Small intestine (tissue), 7 donors: ENCODE measurements around the gene RHOT2. TPM values are rescaled to one million over a fixed set of nuclear protein-coding genes. Genes with fewer than 3 reads are reported as not detected.

Experiments
- DNase-seq, 2 donors: peaks; one replicate each; pipeline versions ENCODE4 v3.0.0 to v3.0.0-alpha.2; 2013
- FAIRE-seq: peaks from 2 replicates; lab custom pipeline; 2012; peaks lifted over from hg19 to GRCh38; lab: Jason Lieb, UNC
- H3K27ac ChIP-seq, 3 donors: one replicate each; pipeline ENCODE4 v1.5.1; 2013; ENCODE audit warnings: low read length in 2 of 3, mild to moderate bottlenecking in 2 of 3, control low read depth in 1 of 3, inconsistent platforms in 1 of 3, low read depth in 1 of 3, moderate library complexity in 1 of 3
- H3K27me3 ChIP-seq, 3 donors: one replicate each; pipeline ENCODE4 v1.6.1; 2013; ENCODE audit warnings: low read length in 3 of 3, inconsistent platforms in 1 of 3; ENCODE audit not compliant: control insufficient read depth in 3 of 3, insufficient read depth in 3 of 3
- H3K36me3 ChIP-seq, 3 donors: one replicate each; pipeline ENCODE4 v1.6.1; 2013; ENCODE audit warnings: low read length in 3 of 3, inconsistent platforms in 1 of 3, low read depth in 1 of 3, mild to moderate bottlenecking in 1 of 3, moderate library complexity in 1 of 3; ENCODE audit not compliant: control insufficient read depth in 3 of 3, insufficient read depth in 2 of 3
- H3K4me1 ChIP-seq, 3 donors: one replicate each; pipeline ENCODE4 v1.6.1; 2013; ENCODE audit warnings: low read length in 2 of 3, inconsistent platforms in 1 of 3, low read depth in 1 of 3, mild to moderate bottlenecking in 1 of 3, moderate library complexity in 1 of 3; ENCODE audit not compliant: control insufficient read depth in 3 of 3, insufficient read depth in 2 of 3
- H3K4me3 ChIP-seq, 3 donors: one replicate each; pipeline ENCODE4 v1.5.1; 2013; ENCODE audit warnings: low read length in 3 of 3, control low read depth in 1 of 3, inconsistent platforms in 1 of 3, low read depth in 1 of 3, mild to moderate bottlenecking in 1 of 3, moderate library complexity in 1 of 3
- H3K9me3 ChIP-seq, 2 donors: one replicate each; pipeline ENCODE4 v1.6.1; 2013; ENCODE audit warnings: low read depth in 1 of 2, low read length in 1 of 2; ENCODE audit not compliant: control insufficient read depth in 2 of 2, insufficient read depth in 1 of 2
- WGBS, 3 donors: extraction: QIAGEN DNeasy Blood & Tissue Kit; methylation state at CpG; one replicate each; pipeline ENCODE4 v1.1.7; 2013; 5-methylcytosine and 5-hydroxymethylcytosine counted together
- polyA plus RNA-seq, 4 donors: library from polyadenylated mRNA; stranded (reverse) in 3 of 4; unstranded in 1 of 4; fragments of 200-250 nt in 3 of 4; fragments of 120-200 nt in 1 of 4; gene quantifications; one replicate each; pipeline versions ENCODE4 v1.2.1 to v1.2.3, GENCODE V29; 2013
- donor health status: healthy with polysubstance abuse.
- donor health status: control.
- donor health status: control.
- donor health status: Bipolar disorder and iron deficiency.
- donor health status: healthy.

RHOT2 gene
- polyA plus RNA-seq, 4 donors, result 89.3 to 207 (median 159) TPM

- DNase-seq (no peak), FAIRE-seq (no peak)
- Histone ChIP-seq H3K4me1 (peaks cover 0 to 7% (median 0%) of the 10 kb centered on the region in 3 donors), H3K27ac (peak overlapping the region in 1 of 3 donors; percentile 22), H3K9me3 (no peaks in the 10 kb centered on the region), H3K27me3 (peaks cover 31 to 88% (median 61%) of the 10 kb centered on the region in 3 donors), H3K36me3 (no peaks in the 10 kb centered on the region), H3K4me3 (peak overlapping the region in 1 of 3 donors; percentile 32)
- WGBS, 3 donors, result 5 to 6% (median 5%) methylated on average over 37 to 49 of the region's 49 CpGs
These were observed 38.5 kb downstream of the RHOT2 start for GRCh38 chr16:706189-707061.

- no peak for DNase-seq
- WGBS, 3 donors, result 17 to 38% (median 30%) methylated on average over 14 of the region's 14 CpGs
- peaks cover 0 to 9% (median 0%) of the 10 kb centered on the region in 3 donors for H3K4me1 ChIP-seq
- no peak overlapping the region for H3K4me3 ChIP-seq
- FAIRE-seq, result no peak
- no peak overlapping the region for H3K27ac ChIP-seq
- H3K36me3 ChIP-seq, result no peaks in the 10 kb centered on the region
- peaks cover 27 to 83% (median 58%) of the 10 kb centered on the region in 3 donors for H3K27me3 ChIP-seq
- no peaks in the 10 kb centered on the region for H3K9me3 ChIP-seq
These were observed 39.2 kb downstream of the RHOT2 start for GRCh38 chr16:707062-707538.

GRCh38 chr16:708019-708418, 40.1 kb downstream of the RHOT2 start:
- no peak for FAIRE-seq
- peaks cover 22 to 74% (median 50%) of the 10 kb centered on the region in 3 donors for H3K27me3 ChIP-seq
- H3K4me3 ChIP-seq, result no peak overlapping the region
- H3K27ac ChIP-seq, result no peak overlapping the region
- 31 to 55% (median 40%) methylated on average over 3 of the region's 3 CpGs for WGBS, 3 donors
- H3K9me3 ChIP-seq, result no peaks in the 10 kb centered on the region
- no peak for DNase-seq
- no peaks in the 10 kb centered on the region for H3K36me3 ChIP-seq
- peaks cover 0 to 9% (median 0%) of the 10 kb centered on the region in 3 donors for H3K4me1 ChIP-seq

- DNase-seq (no peak), FAIRE-seq (no peak)
- Histone ChIP-seq H3K27me3 (peaks cover 16 to 70% (median 45%) of the 10 kb centered on the region in 3 donors), H3K4me3 (no peak overlapping the region), H3K9me3 (no peaks in the 10 kb centered on the region), H3K4me1 (peaks cover 0 to 9% (median 0%) of the 10 kb centered on the region in 3 donors), H3K27ac (no peak overlapping the region), H3K36me3 (no peaks in the 10 kb centered on the region)
- 66 to 72% (median 71%) methylated on average over 4 of the region's 4 CpGs for WGBS, 3 donors
These were observed 41.0 kb downstream of the RHOT2 start for GRCh38 chr16:708959-709358.

GRCh38 chr16:709566-710499, 41.9 kb downstream of the RHOT2 start:
- Histone ChIP-seq H3K27ac (peak overlapping the region in 1 of 3 donors; percentile 67), H3K27me3 (peaks cover 14 to 69% (median 38%) of the 10 kb centered on the region in 3 donors), H3K4me1 (peaks cover 0 to 14% (median 3%) of the 10 kb centered on the region in 3 donors), H3K4me3 (no peak overlapping the region), H3K9me3 (no peaks in the 10 kb centered on the region), H3K36me3 (no peaks in the 10 kb centered on the region)
- DNase-seq, result peak in 1 of 2 donors; percentile 52
- 16 to 23% (median 18%) methylated on average over 29 to 30 of the region's 30 CpGs for WGBS, 3 donors
- no peak for FAIRE-seq

GRCh38 chr16:710500-711075, 42.7 kb downstream of the RHOT2 start:
- Histone ChIP-seq H3K36me3 (no peaks in the 10 kb centered on the region), H3K4me3 (no peak overlapping the region), H3K9me3 (no peaks in the 10 kb centered on the region), H3K27me3 (peaks cover 14 to 67% (median 38%) of the 10 kb centered on the region in 3 donors), H3K27ac (peak overlapping the region in 1 of 3 donors; percentile 67), H3K4me1 (peaks cover 0 to 14% (median 3%) of the 10 kb centered on the region in 3 donors)
- FAIRE-seq, result no peak
- 55 to 66% (median 58%) methylated on average over 21 of the region's 21 CpGs for WGBS, 3 donors
- DNase-seq, result no peak

- Histone ChIP-seq H3K4me1 (peaks cover 0 to 17% (median 3%) of the 10 kb centered on the region in 3 donors), H3K9me3 (no peaks in the 10 kb centered on the region), H3K36me3 (no peaks in the 10 kb centered on the region), H3K4me3 (no peak overlapping the region), H3K27ac (peak overlapping the region in 1 of 3 donors; percentile 67), H3K27me3 (peaks cover 14 to 69% (median 38%) of the 10 kb centered on the region in 3 donors)
- WGBS, 3 donors, result 65 to 75% (median 70%) methylated on average over 12 of the region's 12 CpGs
- DNase-seq, result no peak
- no peak for FAIRE-seq
These were observed 43.2 kb downstream of the RHOT2 start for GRCh38 chr16:711084-711483.
